A549 (cell line): ENCODE data around the gene SH3GL2. TPM values are rescaled to one million over a fixed set of nuclear protein-coding genes. Genes with fewer than 3 reads are reported as not detected.

ENCODE experiments used
- ATAC-seq, 2 experiments: fragments of 200-7000 bp in 1 of 2; fragments of >200 bp in 1 of 2; cut with Nextera tagmentation in 1 of 2; cut with Tn5 transposase in 1 of 2; 3 replicates each; pipeline versions ENCODE4 v1.8.0 to v1.9.1; 2018 to 2020; ENCODE audit warnings: mild to moderate bottlenecking in 1 of 2, moderate library complexity in 1 of 2
- CTCF ChIA-PET: fragments of 300-600 bp; sonication (Branson Sonifier 250); formaldehyde crosslinking; extraction: SDS; loops from one replicate; lab custom pipeline; 2021; ENCODE audit warnings: antibody characterized with exemption, inconsistent platforms; lab: Yijun Ruan, JAX
- POLR2A ChIA-PET: fragments of 350-600 bp; formaldehyde crosslinking; extraction: SDS; loops from one replicate; lab custom pipeline; 2021; ENCODE audit warnings: antibody characterized with exemption, inconsistent platforms; lab: Yijun Ruan, JAX
- DNase-seq, 2 experiments: peaks; one replicate each; pipeline versions ENCODE4 v3.0.0 to v3.0.0-alpha.2; 2011 to 2016; ENCODE audit warnings: low read depth in 1 of 2, low spot score in 1 of 2
- FAIRE-seq: peaks from 2 replicates; lab custom pipeline; 2011; peaks lifted over from hg19 to GRCh38; lab: Jason Lieb, UNC
- H3K27ac ChIP-seq, 2 experiments: fragments of >200 bp; sonication (Bioruptor Twin); formaldehyde crosslinking; 3 replicates each; pipeline ENCODE4 v1.5.1; 2016 to 2017
- H3K4me1 ChIP-seq: fragments of >200 bp; sonication (Bioruptor Twin); formaldehyde crosslinking; 3 replicates; pipeline ENCODE4 v1.6.1; 2016
- H3K4me2 ChIP-seq: fragments of >200 bp; sonication (Bioruptor Twin); formaldehyde crosslinking; 3 replicates; pipeline ENCODE4 v1.6.1; 2016
- H3K4me3 ChIP-seq: fragments of >200 bp; sonication (Bioruptor Twin); formaldehyde crosslinking; 3 replicates; pipeline ENCODE4 v1.5.1; 2016
- H3K9me3 ChIP-seq: fragments of >200 bp; sonication (Bioruptor Twin); formaldehyde crosslinking; 3 replicates; pipeline ENCODE4 v1.6.1; 2016
- BHLHE40 ChIP-seq: IDR thresholded peaks from 2 replicates; pipeline ENCODE4 v1.6.1; 2012; ENCODE audit warnings: low read depth, low read length, inconsistent platforms
- CBX2 ChIP-seq: fragments of 200-600 bp; sonication (generic); IDR thresholded peaks from 2 replicates; pipeline ENCODE4 v1.6.1; 2016; ENCODE audit warnings: low read depth, mild to moderate bottlenecking, borderline replicate concordance
- CHD2 ChIP-seq: fragments of 150-350 bp; IDR thresholded peaks from 2 replicates; pipeline ENCODE4 v1.6.1; 2014; ENCODE audit warnings: low read length; ENCODE audit not compliant: partially characterized antibody
- EHF ChIP-seq: fragments of 250-450 bp; sonication (Bioruptor Pico); IDR thresholded peaks from 2 replicates; pipeline ENCODE4 v1.5.0; 2020; ENCODE audit warnings: mild to moderate bottlenecking
- EHMT2 ChIP-seq: fragments of 200-600 bp; sonication (generic); IDR thresholded peaks from 2 replicates; pipeline ENCODE4 v1.6.1; 2016; ENCODE audit warnings: antibody characterized with exemption, low read depth, mild to moderate bottlenecking, moderate library complexity
- ELK1 ChIP-seq: fragments of 150-350 bp; IDR thresholded peaks from 2 replicates; pipeline ENCODE4 v1.6.1; 2014; ENCODE audit warnings: low read depth, mild to moderate bottlenecking, low read length
- FOSB ChIP-seq: fragments of 250-450 bp; sonication (Bioruptor Pico); IDR thresholded peaks from 2 replicates; pipeline ENCODE4 v1.5.0; 2020; ENCODE audit warnings: mild to moderate bottlenecking, moderate library complexity
- FOSL2 ChIP-seq, 2 experiments: fragments of 450-650 bp in 1 of 2; fragments of >200 bp in 1 of 2; sonication (Bioruptor Twin) in 1 of 2; formaldehyde crosslinking; IDR thresholded peaks; 2 replicates each; pipeline versions ENCODE4 v1.5.0 to v1.6.1; 2016 to 2020; ENCODE audit warnings: mild to moderate bottlenecking in 1 of 2, moderate library complexity in 1 of 2
- HES2 ChIP-seq: fragments of >200 bp; sonication (Bioruptor Twin); formaldehyde crosslinking; IDR thresholded peaks from 2 replicates; pipeline ENCODE4 v1.6.1; 2016
- JUN ChIP-seq, 2 experiments: fragments of >200 bp; sonication (Bioruptor Twin); formaldehyde crosslinking; IDR thresholded peaks; 2 replicates in 1 of 2; 3 replicates in 1 of 2; pipeline ENCODE4 v1.6.1; 2016 to 2017
- JUNB ChIP-seq: fragments of >200 bp; sonication (Bioruptor Twin); formaldehyde crosslinking; IDR thresholded peaks from 2 replicates; pipeline ENCODE4 v1.6.1; 2016
- KDM1A ChIP-seq: fragments of 200-600 bp; sonication (generic); IDR thresholded peaks from 2 replicates; pipeline ENCODE4 v1.6.1; 2016; ENCODE audit warnings: low read depth, mild to moderate bottlenecking
- KDM5A ChIP-seq: fragments of 200-600 bp; sonication (generic); IDR thresholded peaks from 2 replicates; pipeline ENCODE4 v1.6.1; 2016; ENCODE audit warnings: antibody characterized with exemption, mild to moderate bottlenecking
- MAFK ChIP-seq: fragments of 450-650 bp; IDR thresholded peaks from 2 replicates; pipeline ENCODE4 v1.6.1; 2014; ENCODE audit not compliant: partially characterized antibody
- NPAS2 ChIP-seq: fragments of 250-450 bp; sonication (Bioruptor Pico); IDR thresholded peaks from 2 replicates; pipeline ENCODE4 v1.8.0; 2022; ENCODE audit warnings: mild to moderate bottlenecking, moderate library complexity, borderline replicate concordance
- NR3C1 ChIP-seq: fragments of >200 bp; sonication (Bioruptor Twin); formaldehyde crosslinking; IDR thresholded peaks from 3 replicates; pipeline ENCODE4 v1.6.1; 2017
- PBX3 ChIP-seq: IDR thresholded peaks from 2 replicates; pipeline ENCODE4 v1.6.1; 2012
- PHF8 ChIP-seq: fragments of 200-600 bp; sonication (generic); IDR thresholded peaks from 2 replicates; pipeline ENCODE4 v1.6.1; 2016; ENCODE audit warnings: low read depth, mild to moderate bottlenecking, antibody characterized with exemption, moderate library complexity, borderline replicate concordance
- RAD21 ChIP-seq, 2 experiments: fragments of >200 bp in 1 of 2; sonication (Bioruptor Twin) in 1 of 2; formaldehyde crosslinking in 1 of 2; IDR thresholded peaks in 1 of 2; conservative IDR thresholded peaks in 1 of 2; 2 replicates in 1 of 2; 3 replicates in 1 of 2; pipeline ENCODE4 v1.6.1; 2012 to 2018; ENCODE audit warnings: inconsistent platforms in 1 of 2
- RARB ChIP-seq: fragments of 250-450 bp; sonication (Bioruptor Pico); IDR thresholded peaks from 2 replicates; pipeline ENCODE4 v1.8.0; 2021; ENCODE audit warnings: mild to moderate bottlenecking, moderate library complexity
- REST ChIP-seq: fragments of 200-600 bp; sonication (generic); IDR thresholded peaks from 2 replicates; pipeline ENCODE4 v1.6.1; 2016; ENCODE audit warnings: antibody characterized with exemption, mild to moderate bottlenecking, moderate library complexity
- RFX5 ChIP-seq: fragments of 450-650 bp; IDR thresholded peaks from 2 replicates; pipeline ENCODE4 v1.7.1; 2014; ENCODE audit warnings: antibody characterized with exemption, mild to moderate bottlenecking, moderate library complexity
- RNF2 ChIP-seq: fragments of 200-600 bp; sonication (generic); IDR thresholded peaks from 2 replicates; pipeline ENCODE4 v1.6.1; 2016; ENCODE audit warnings: low read depth, mild to moderate bottlenecking, antibody characterized with exemption, moderate library complexity, borderline replicate concordance
- SMC3 ChIP-seq: fragments of >200 bp; sonication (Bioruptor Twin); formaldehyde crosslinking; IDR thresholded peaks from 3 replicates; pipeline ENCODE4 v1.6.1; 2018; ENCODE audit warnings: inconsistent platforms
- USF2 ChIP-seq: fragments of 450-650 bp; IDR thresholded peaks from 2 replicates; pipeline ENCODE4 v1.6.1; 2014; ENCODE audit warnings: antibody characterized with exemption
- ZC3H11A ChIP-seq: fragments of 450-650 bp; IDR thresholded peaks from 2 replicates; pipeline ENCODE4 v1.6.1; 2014; ENCODE audit warnings: antibody characterized with exemption, mild to moderate bottlenecking
- ZNF302 ChIP-seq: fragments of 250-450 bp; sonication (Bioruptor Pico); IDR thresholded peaks from 2 replicates; pipeline ENCODE4 v1.9.0; 2021; ENCODE audit warnings: inconsistent platforms, mild to moderate bottlenecking, moderate library complexity
- WGBS: methylation state at CpG from one replicate; pipeline ENCODE4 v1.1.6; 2017; ENCODE audit errors: missing lambda C conversion rate; 5-methylcytosine and 5-hydroxymethylcytosine counted together
- polyA plus RNA-seq, 4 experiments: library from polyadenylated mRNA; depleted of rRNA in 3 of 4; stranded (reverse); fragments of >200 nt; fragmentation: RNase III in 1 of 4; extraction: RNeasy Plus Mini Kit Qiagen cat#74134 plus additional on column Dnase treatment in 1 of 4; gene quantifications; 2 replicates in 3 of 4; 3 replicates in 1 of 4; pipeline ENCODE4 v1.2.3, GENCODE V29; 2011 to 2017

SH3GL2 gene
- polyA plus RNA-seq, 2 of the 4 experiments (the other 2 are of a cell fraction) = 0.03 TPM

GRCh38 chr9:17580119-17580518 is 1.3 kb downstream of the SH3GL2 start:
- DNase-seq (no peak), FAIRE-seq (no peak), ATAC-seq (no peak)
- ChIA-PET POLR2A (no interaction called here), CTCF (no interaction called here)
- H3K4me1 ChIP-seq = 0 out of 3 replicates have a peak, but pooled peaks cover 5% of the 10 kb centered on the region
- TF ChIP-seq JUNB (no peak), MAFK (no peak), SMC3 (no peak), HES2 (no peak), FOSL2 (IDR thresholded peaks at IDR 0.05) (no peak), FOSL2 (CRISPR knock-in tag; IDR thresholded peaks at IDR 0.05) (no peak), FOSB (CRISPR knock-in tag) (no peak), ELK1 (no peak), RARB (CRISPR knock-in tag) (no peak), PBX3 (no peak), NR3C1 (no peak), KDM5A (no peak), EHMT2 (no peak), CBX2 (no peak), KDM1A (no peak), ZC3H11A (no peak)
- no peak overlapping the region for H3K4me3 ChIP-seq
- H3K27ac ChIP-seq = no peak overlapping the region
- no peaks in the 10 kb centered on the region; the same call in 2 of the 3 replicates for H3K9me3 ChIP-seq
- no peak overlapping the region for H3K4me2 ChIP-seq
- WGBS = 63% methylated on average over 9 of the region's 9 CpGs

- Histone ChIP-seq H3K27ac (no peak overlapping the region), H3K9me3 (no peaks in the 10 kb centered on the region), H3K4me3 (no peak overlapping the region), H3K4me2 (no peak overlapping the region), H3K4me1 (no peaks in the 10 kb centered on the region)
- FAIRE-seq (no peak), DNase-seq (no peak), ATAC-seq (no peak)
- CTCF ChIA-PET = no interaction called here
- 48% methylated on average over 5 of the region's 5 CpGs for WGBS
- TF ChIP-seq RFX5 (no peak), BHLHE40 (no peak), RAD21 (conservative IDR thresholded peaks at IDR 0.05 in 1 of 2, IDR thresholded peaks at IDR 0.05 in 1 of 2) (no peak), EHF (CRISPR knock-in tag) (no peak), CHD2 (no peak), ELK1 (no peak), RNF2 (no peak), JUN (IDR thresholded peaks at IDR 0.05) (no peak), PHF8 (no peak), NPAS2 (CRISPR knock-in tag) (no peak), ZNF302 (CRISPR knock-in tag) (no peak), KDM5A (no peak), REST (no peak), RARB (CRISPR knock-in tag) (no peak), PBX3 (no peak), ZC3H11A (no peak), USF2 (no peak)
- POLR2A ChIA-PET = no interaction called here
Measured at GRCh38 chr9:17587113-17587512, 8.2 kb downstream of the SH3GL2 start.
